Peyer's patch (tissue), 4 donors: ENCODE data around the gene DENND4B. TPM values are rescaled to one million over a fixed set of nuclear protein-coding genes. Genes with fewer than 3 reads are reported as not detected.

Experiments
- DNase-seq, 3 donors: peaks; one replicate each; pipeline ENCODE4 v3.0.0-alpha.2; 2017 to 2019
- H3K27ac ChIP-seq, 4 donors: fragments of 200-600 bp; sonication (generic); one replicate each; pipeline ENCODE4 v1.5.1; 2016 to 2019
- H3K27me3 ChIP-seq, 2 donors: fragments of 200-600 bp; sonication (generic); one replicate each; pipeline ENCODE4 v1.5.1; 2019
- H3K36me3 ChIP-seq, 3 donors: fragments of 200-600 bp; sonication (generic); one replicate each; pipeline ENCODE4 v1.5.1; 2016 to 2019
- H3K4me1 ChIP-seq, 4 donors: fragments of 200-600 bp; sonication (generic); one replicate each; pipeline ENCODE4 v1.5.1; 2016 to 2019
- H3K4me3 ChIP-seq, 4 donors: fragments of 200-600 bp; sonication (generic); 1 replicate in 3 of 4; 2 replicates in 1 of 4; pipeline ENCODE4 v1.5.1; 2016 to 2019; ENCODE audit warnings: mild to moderate bottlenecking in 1 of 4
- H3K9me3 ChIP-seq, 4 donors: fragments of 200-600 bp; sonication (generic); one replicate each; pipeline ENCODE4 v1.5.1; 2016 to 2019; ENCODE audit warnings: mild to moderate bottlenecking in 1 of 4
- CTCF ChIP-seq, 6 experiments: fragments of 450-650 bp in 4 of 6; fragments of 200-600 bp in 2 of 6; sonication (generic) in 1 of 6; IDR thresholded peaks; one replicate each; pipeline ENCODE4 v1.5.1; 2017 to 2019; ENCODE audit warnings: antibody characterized with exemption in 6 of 6, mild to moderate bottlenecking in 3 of 6, moderate library complexity in 1 of 6
- POLR2A ChIP-seq, 2 donors: fragments of 450-650 bp; IDR thresholded peaks; one replicate each; pipeline ENCODE4 v1.5.1; 2017; ENCODE audit warnings: antibody characterized with exemption in 2 of 2, mild to moderate bottlenecking in 2 of 2, moderate library complexity in 2 of 2
- total RNA-seq, 4 donors: library from RNA; depleted of rRNA; stranded (reverse); fragments of >200 nt; gene quantifications; one replicate each; pipeline ENCODE4 v1.1.0, GENCODE V29; 2016

The DENND4B gene
- total RNA-seq, 4 donors from 2014 or later = 48.2 to 130 (median 91.6) TPM

GRCh38 chr1:153973525-153973924, 27.0 kb upstream of the DENND4B start:
- peaks cover 0 to 12% (median 0%) of the 10 kb centered on the region in 3 donors for H3K36me3 ChIP-seq
- H3K4me1 ChIP-seq = peaks cover 0 to 17% (median 6%) of the 10 kb centered on the region in 4 donors
- no peak for DNase-seq
- H3K9me3 ChIP-seq = no peaks in the 10 kb centered on the region
- H3K4me3 ChIP-seq = no peak overlapping the region
- TF ChIP-seq CTCF (IDR thresholded peaks at IDR 0.05) (no peak), POLR2A (IDR thresholded peaks at IDR 0.05) (no peak)
- H3K27ac ChIP-seq = no peak overlapping the region
- no peaks in the 10 kb centered on the region for H3K27me3 ChIP-seq

GRCh38 chr1:153973071-153973470, 26.6 kb upstream of the DENND4B start:
- DNase-seq = no peak
- Histone ChIP-seq H3K4me1 (peaks cover 0 to 18% (median 6%) of the 10 kb centered on the region in 4 donors), H3K27ac (no peak overlapping the region), H3K4me3 (no peak overlapping the region), H3K36me3 (peaks cover 0 to 12% (median 0%) of the 10 kb centered on the region in 3 donors), H3K27me3 (no peaks in the 10 kb centered on the region), H3K9me3 (no peaks in the 10 kb centered on the region)
- TF ChIP-seq CTCF (IDR thresholded peaks at IDR 0.05) (no peak), POLR2A (IDR thresholded peaks at IDR 0.05) (no peak)

- H3K27me3 ChIP-seq = no peaks in the 10 kb centered on the region
- no peak for TF ChIP-seq CTCF (IDR thresholded peaks at IDR 0.05)
- no peak for TF ChIP-seq POLR2A (IDR thresholded peaks at IDR 0.05)
- no peak overlapping the region for H3K27ac ChIP-seq
- H3K4me1 ChIP-seq = peaks cover 0 to 21% (median 2%) of the 10 kb centered on the region in 4 donors
- H3K4me3 ChIP-seq = no peak overlapping the region
- H3K9me3 ChIP-seq = no peaks in the 10 kb centered on the region
- peaks cover 0 to 12% (median 0%) of the 10 kb centered on the region in 3 donors for H3K36me3 ChIP-seq
- no peak for DNase-seq
Measured at GRCh38 chr1:153970346-153970745, 23.8 kb upstream of the DENND4B start.

GRCh38 chr1:153968972-153969371, 22.5 kb upstream of the DENND4B start:
- H3K27ac ChIP-seq = no peak overlapping the region
- no peaks in the 10 kb centered on the region for H3K27me3 ChIP-seq
- peaks cover 0 to under 1% (median 0%) of the 10 kb centered on the region in 3 donors for H3K36me3 ChIP-seq
- no peak for DNase-seq
- TF ChIP-seq POLR2A (IDR thresholded peaks at IDR 0.05) = no peak
- TF ChIP-seq CTCF (IDR thresholded peaks at IDR 0.05) = no peak
- H3K9me3 ChIP-seq = no peaks in the 10 kb centered on the region
- peaks cover 0 to 30% (median 5%) of the 10 kb centered on the region in 4 donors for H3K4me1 ChIP-seq
- no peak overlapping the region for H3K4me3 ChIP-seq

- Histone ChIP-seq H3K9me3 (no peaks in the 10 kb centered on the region), H3K4me1 (peaks cover 0 to 31% (median 5%) of the 10 kb centered on the region in 4 donors), H3K4me3 (peak overlapping the region; percentile 51 to 82 (median 56)), H3K27ac (peak overlapping the region; percentile 84 to 91 (median 87)), H3K36me3 (no peaks in the 10 kb centered on the region), H3K27me3 (no peaks in the 10 kb centered on the region)
- TF ChIP-seq POLR2A (IDR thresholded peaks at IDR 0.05) (no peak), CTCF (IDR thresholded peaks at IDR 0.05) (no peak)
- no peak for DNase-seq
Measured at GRCh38 chr1:153968408-153968807, 21.9 kb upstream of the DENND4B start.

GRCh38 chr1:153968000-153968363, 21.5 kb upstream of the DENND4B start:
- peak; percentile 43 to 74 (median 69) for DNase-seq
- H3K27ac ChIP-seq = peak overlapping the region; percentile 84 to 91 (median 87)
- H3K9me3 ChIP-seq = no peaks in the 10 kb centered on the region
- TF ChIP-seq CTCF (IDR thresholded peaks at IDR 0.05) = no peak
- peak in 1 of 2 donors; percentile 6 for TF ChIP-seq POLR2A (IDR thresholded peaks at IDR 0.05)
- no peaks in the 10 kb centered on the region for H3K36me3 ChIP-seq
- H3K4me3 ChIP-seq = peak overlapping the region; percentile 51 to 82 (median 56)
- H3K4me1 ChIP-seq = peaks cover 0 to 31% (median 5%) of the 10 kb centered on the region in 4 donors
- no peaks in the 10 kb centered on the region for H3K27me3 ChIP-seq
